Right lobe of liver (tissue), 6 donors: ENCODE data around the gene SLC25A53. TPM values are rescaled to one million over a fixed set of nuclear protein-coding genes. Genes with fewer than 3 reads are reported as not detected.

Experiments used
- ATAC-seq, 4 donors: fragments of 200-7000 bp; cut with Tn5 transposase; one replicate each; pipeline ENCODE4 v1.9.1; 2020; ENCODE audit warnings: mild to moderate bottlenecking in 4 of 4, moderate library complexity in 4 of 4
- DNase-seq, 3 donors: peaks; one replicate each; pipeline ENCODE4 v3.0.0-alpha.2; 2020
- H3K27ac ChIP-seq, 3 donors: fragments of 200-600 bp; one replicate each; pipeline ENCODE4 v1.8.0; 2022
- H3K27me3 ChIP-seq, 2 donors: fragments of 200-600 bp; one replicate each; pipeline ENCODE4 v1.8.0; 2022
- H3K36me3 ChIP-seq, 4 donors: fragments of 200-600 bp; sonication (generic) in 1 of 4; one replicate each; pipeline versions ENCODE4 v1.5.1 to v1.8.0; 2017 to 2022; ENCODE audit warnings: control low read depth in 1 of 4
- H3K4me1 ChIP-seq, 4 donors: fragments of 200-600 bp; sonication (generic) in 1 of 4; one replicate each; pipeline versions ENCODE4 v1.5.1 to v1.8.0; 2017 to 2022; ENCODE audit warnings: control low read depth in 1 of 4
- H3K4me3 ChIP-seq, 3 donors: fragments of 200-600 bp; one replicate each; pipeline ENCODE4 v1.8.0; 2022
- H3K9me3 ChIP-seq, 4 donors: fragments of 200-600 bp; sonication (generic) in 1 of 4; one replicate each; pipeline versions ENCODE4 v1.5.1 to v1.8.0; 2017 to 2022; ENCODE audit warnings: control low read depth in 1 of 4
- POLR2A ChIP-seq: fragments of 450-650 bp; IDR thresholded peaks from one replicate; pipeline ENCODE4 v1.6.1; 2017; ENCODE audit warnings: antibody characterized with exemption, mild to moderate bottlenecking
- WGBS: methylation state at CpG from one replicate; pipeline ENCODE4 v1.1.6; 2018; ENCODE audit warnings: low coverage, low lambda C conversion rate; ENCODE audit not compliant: insufficient coverage; ENCODE audit errors: missing lambda C conversion rate; 5-methylcytosine and 5-hydroxymethylcytosine counted together
- intact Hi-C, 2 donors: fragments of 100-400 bp; cut with DNase I; formaldehyde crosslinking; loops; one replicate each; pipeline versions ENCODE4 v1.11.2 to v1.14.1; 2022
- total RNA-seq, 6 experiments: library from RNA; depleted of rRNA in 2 of 6; stranded (reverse); fragments of >200 nt in 2 of 6; fragmentation: NEBNext Ultra II Directional in 3 of 6; extraction: Animal tissue kit (Norgen Biotek cat#: 25700) in 3 of 6; gene quantifications; one replicate each; pipeline versions ENCODE4 v1.1.0 to v1.2.4, GENCODE V29; 2016 to 2023
- TF ChIP-seq, protein P1 (sequence below), 4 donors: fragments of 200-600 bp in 3 of 4; fragments of 450-650 bp in 1 of 4; IDR thresholded peaks; one replicate each; pipeline versions ENCODE4 v1.5.1 to v1.8.0; 2016 to 2022; ENCODE audit warnings: antibody characterized with exemption in 4 of 4, mild to moderate bottlenecking in 2 of 4
- donor health status: DM: no; HTN: yes; CAD: no.
- donor health status: DM: no; HTN: no; CAD: no.
- donor health status: DM: no; HTN: no; CAD: no.
- donor health status: DM: no; HTN: yes; CAD: no.
- donor health status: DM: no; HTN: yes; CAD: no.

SLC25A53 gene
- total RNA-seq, 6 experiments from 2014 or later = 2.2 to 4.1 (median 3.2) TPM

GRCh38 chrX:104126856-104127255 lies 30.0 kb downstream of the SLC25A53 start:
- Histone ChIP-seq H3K4me3 (no peak overlapping the region), H3K27ac (no peak overlapping the region), H3K27me3 (no peaks in the 10 kb centered on the region), H3K36me3 (no peaks in the 10 kb centered on the region), H3K9me3 (no peaks in the 10 kb centered on the region), H3K4me1 (no peaks in the 10 kb centered on the region)
- intact Hi-C loops = no loop called here
- TF ChIP-seq, protein P1, sequence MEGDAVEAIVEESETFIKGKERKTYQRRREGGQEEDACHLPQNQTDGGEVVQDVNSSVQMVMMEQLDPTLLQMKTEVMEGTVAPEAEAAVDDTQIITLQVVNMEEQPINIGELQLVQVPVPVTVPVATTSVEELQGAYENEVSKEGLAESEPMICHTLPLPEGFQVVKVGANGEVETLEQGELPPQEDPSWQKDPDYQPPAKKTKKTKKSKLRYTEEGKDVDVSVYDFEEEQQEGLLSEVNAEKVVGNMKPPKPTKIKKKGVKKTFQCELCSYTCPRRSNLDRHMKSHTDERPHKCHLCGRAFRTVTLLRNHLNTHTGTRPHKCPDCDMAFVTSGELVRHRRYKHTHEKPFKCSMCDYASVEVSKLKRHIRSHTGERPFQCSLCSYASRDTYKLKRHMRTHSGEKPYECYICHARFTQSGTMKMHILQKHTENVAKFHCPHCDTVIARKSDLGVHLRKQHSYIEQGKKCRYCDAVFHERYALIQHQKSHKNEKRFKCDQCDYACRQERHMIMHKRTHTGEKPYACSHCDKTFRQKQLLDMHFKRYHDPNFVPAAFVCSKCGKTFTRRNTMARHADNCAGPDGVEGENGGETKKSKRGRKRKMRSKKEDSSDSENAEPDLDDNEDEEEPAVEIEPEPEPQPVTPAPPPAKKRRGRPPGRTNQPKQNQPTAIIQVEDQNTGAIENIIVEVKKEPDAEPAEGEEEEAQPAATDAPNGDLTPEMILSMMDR (IDR thresholded peaks at IDR 0.05) = no peak
- TF ChIP-seq POLR2A = no peak
- 52% methylated on average over 2 of the region's 2 CpGs for WGBS
- ATAC-seq (no peak), DNase-seq (no peak)

DNA sequence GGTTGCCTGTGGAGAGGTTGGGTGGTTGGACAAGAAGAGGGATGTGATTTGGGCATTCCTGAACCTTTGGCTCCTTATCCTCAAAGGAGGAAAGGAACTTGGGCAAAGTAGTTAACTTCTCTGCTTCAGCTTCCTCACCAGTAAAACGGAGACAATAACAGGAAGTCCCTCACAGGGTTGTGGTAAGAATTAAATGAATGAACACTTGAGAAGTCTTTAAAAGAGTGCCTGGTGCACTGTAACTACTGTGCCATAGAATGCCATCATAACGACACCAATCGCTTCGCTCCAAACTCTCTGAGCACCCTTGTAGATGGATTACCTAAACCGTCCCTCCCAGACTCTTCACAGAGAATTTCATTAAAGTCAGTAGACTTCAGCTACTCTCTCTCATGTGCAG lies 34.0 kb downstream of the SLC25A53 start:
- no peaks in the 10 kb centered on the region for H3K9me3 ChIP-seq
- DNase-seq (no peak), ATAC-seq (no peak)
- no peak for TF ChIP-seq POLR2A
- TF ChIP-seq, protein P1 (IDR thresholded peaks at IDR 0.05) = no peak
- no peaks in the 10 kb centered on the region for H3K36me3 ChIP-seq
- WGBS = 52% methylated on average over 5 of the region's 5 CpGs
- intact Hi-C loops = no loop called here
- H3K27me3 ChIP-seq = no peaks in the 10 kb centered on the region
- H3K4me1 ChIP-seq = no peaks in the 10 kb centered on the region
- no peak overlapping the region for H3K27ac ChIP-seq
- no peak overlapping the region for H3K4me3 ChIP-seq

GRCh38 chrX:104118765-104119164 lies 38.0 kb downstream of the SLC25A53 start:
- Histone ChIP-seq H3K27ac (no peak overlapping the region), H3K27me3 (no peaks in the 10 kb centered on the region), H3K4me1 (no peaks in the 10 kb centered on the region), H3K4me3 (no peak overlapping the region), H3K9me3 (no peaks in the 10 kb centered on the region), H3K36me3 (no peaks in the 10 kb centered on the region)
- DNase-seq (no peak), ATAC-seq (no peak)
- TF ChIP-seq, protein P1 (IDR thresholded peaks at IDR 0.05) = no peak
- TF ChIP-seq POLR2A = no peak
- intact Hi-C loops = no loop called here
- WGBS = 62% methylated on average over 1 of the region's 1 CpG

DNA sequence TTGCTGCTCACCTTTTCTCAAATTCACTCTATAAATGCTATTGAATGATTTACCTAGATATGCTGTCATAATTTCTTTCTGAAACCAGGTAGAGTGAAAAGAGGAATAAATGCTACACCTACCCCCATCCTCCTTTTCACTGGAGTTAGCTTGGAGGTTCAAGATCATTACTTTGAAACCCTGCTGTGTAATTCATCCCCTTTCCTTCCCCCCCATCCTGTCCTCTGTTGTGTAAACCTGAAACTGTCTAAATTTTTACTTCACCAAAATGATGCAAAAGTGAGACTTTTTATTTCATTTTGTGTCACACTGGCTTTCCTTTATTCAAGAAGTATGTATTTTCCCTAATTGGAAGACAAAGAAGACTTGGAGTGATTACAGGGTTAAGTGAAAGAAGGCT lies 39.0 kb downstream of the SLC25A53 start:
- intact Hi-C loops = no loop called here
- H3K27me3 ChIP-seq = no peaks in the 10 kb centered on the region
- H3K27ac ChIP-seq = no peak overlapping the region
- H3K4me1 ChIP-seq = no peaks in the 10 kb centered on the region
- H3K4me3 ChIP-seq = no peak overlapping the region
- no peaks in the 10 kb centered on the region for H3K9me3 ChIP-seq
- TF ChIP-seq, protein P1 (IDR thresholded peaks at IDR 0.05) = no peak
- TF ChIP-seq POLR2A = no peak
- DNase-seq (no peak), ATAC-seq (no peak)
- no peaks in the 10 kb centered on the region for H3K36me3 ChIP-seq
